GOT3 (cell line): ENCODE results near the gene HSPD1.
A peak's percentile ranks its signal among the peaks of the same experiment; 100 is the strongest.

Experiments
- DNase-seq: peaks from one replicate; lab custom pipeline; 2025; ENCODE audit warnings: mixed read lengths; lab: John Stamatoyannopoulos, UW

Gene HSPD1

GRCh38 chr2:197499594-197500502, at the start of gene HSPD1, which contains the start of gene HSPE1:
HSPD1 (minus strand) TSS chr2:197499840; CDS start chr2:197498848, 992 bp downstream.
HSPE1 (plus strand) TSS chr2:197500379; CDS start chr2:197500437, 58 bp downstream.
- peak; percentile 96 for DNase-seq

- DNase-seq: no peak
Observed at GRCh38 chr2:197548582-197548981, 48.9 kb upstream of the HSPD1 start.

GRCh38 chr2:197547163-197547900, 47.7 kb upstream of the HSPD1 start:
- no peak for DNase-seq

GRCh38 chr2:197543206-197543605, 43.6 kb upstream of the HSPD1 start:
- DNase-seq: no peak

DNA sequence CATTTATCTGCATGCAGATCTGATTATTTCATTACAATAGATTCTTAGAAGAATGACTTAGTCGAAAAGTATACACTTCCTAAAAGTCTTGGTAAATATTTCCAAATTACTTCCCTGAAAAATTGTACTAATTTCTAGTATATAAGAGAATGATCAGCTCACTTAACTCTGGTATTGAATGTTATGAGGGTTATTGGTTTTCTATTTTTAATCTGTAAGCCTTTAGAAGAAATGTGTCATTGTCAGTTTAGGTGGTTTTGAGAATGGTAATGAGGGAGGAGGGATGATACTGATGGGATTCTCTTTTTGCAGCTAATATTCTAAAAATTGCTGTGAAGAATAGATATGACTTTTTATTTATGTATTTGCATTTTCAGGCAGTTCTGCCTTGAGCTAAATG, 40.1 kb upstream of the HSPD1 start:
- no peak for DNase-seq

DNA sequence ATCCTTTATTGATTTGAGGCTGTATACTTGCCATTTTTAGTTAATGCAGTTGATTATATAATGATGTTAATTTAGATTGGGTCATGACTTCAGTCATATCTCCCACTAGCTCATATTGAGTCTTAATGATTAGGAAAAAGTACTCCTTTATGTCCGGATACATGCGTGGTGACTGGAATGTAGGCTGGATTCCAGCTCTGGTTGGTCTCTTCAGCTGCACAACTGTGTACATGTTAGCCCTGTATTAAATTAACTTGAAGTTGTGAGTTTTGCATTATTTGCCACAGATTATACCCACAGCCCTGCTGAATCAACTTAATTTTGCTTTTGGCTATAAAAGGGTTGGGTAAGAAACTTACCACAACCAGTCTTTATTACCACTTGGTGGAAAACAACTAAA, 38.8 kb upstream of the HSPD1 start:
- no peak for DNase-seq

- DNase-seq: no peak
Observed at GRCh38 chr2:197517150-197517549, 17.5 kb upstream of the HSPD1 start.

- no peak for DNase-seq
Observed at GRCh38 chr2:197516393-197516761, 16.7 kb upstream of the HSPD1 start.

DNA sequence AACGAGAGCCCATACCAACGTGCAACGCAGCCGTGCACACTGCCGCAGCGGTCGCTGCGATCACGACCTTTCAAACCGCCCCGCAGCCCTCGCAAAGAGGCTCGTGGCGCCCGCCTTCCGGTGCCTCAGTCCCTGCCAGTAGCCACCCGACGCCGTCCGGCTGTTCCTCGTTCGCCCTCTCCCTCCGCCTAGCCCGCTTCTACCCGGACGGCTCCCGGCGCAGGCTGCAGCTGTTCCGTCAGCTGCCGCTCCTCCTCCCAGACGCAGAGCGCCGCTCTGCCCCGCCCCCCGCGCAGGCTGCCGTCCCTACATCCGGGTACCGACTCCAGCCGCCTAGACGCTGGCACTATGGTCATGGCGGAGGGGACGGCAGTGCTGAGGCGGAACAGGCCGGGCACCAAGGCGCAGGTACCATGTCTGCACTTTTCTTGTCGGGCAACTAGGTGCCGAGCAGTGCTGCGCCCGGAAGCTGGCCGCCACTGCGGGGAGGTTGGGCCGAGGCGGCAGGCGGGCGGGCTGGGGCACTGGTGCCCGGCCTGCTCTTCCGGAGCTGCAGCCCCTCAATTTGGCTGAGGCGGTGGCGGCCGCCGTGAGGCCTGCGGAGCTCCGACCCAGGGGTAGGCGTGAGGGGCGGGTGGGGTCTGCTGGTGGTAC, 16.2 kb upstream of the HSPD1 start, which contains the start of gene MOB4:
Gene MOB4 (plus strand): TSS at position 328 of the 654 bp plus-strand sequence. CDS start 21 bp downstream, at position 349.
- DNase-seq: peak; percentile 83

GRCh38 chr2:197515315-197515738, 15.7 kb upstream of the HSPD1 start:
- no peak for DNase-seq

GRCh38 chr2:197514754-197515153, 15.1 kb upstream of the HSPD1 start:
- DNase-seq: no peak

DNA sequence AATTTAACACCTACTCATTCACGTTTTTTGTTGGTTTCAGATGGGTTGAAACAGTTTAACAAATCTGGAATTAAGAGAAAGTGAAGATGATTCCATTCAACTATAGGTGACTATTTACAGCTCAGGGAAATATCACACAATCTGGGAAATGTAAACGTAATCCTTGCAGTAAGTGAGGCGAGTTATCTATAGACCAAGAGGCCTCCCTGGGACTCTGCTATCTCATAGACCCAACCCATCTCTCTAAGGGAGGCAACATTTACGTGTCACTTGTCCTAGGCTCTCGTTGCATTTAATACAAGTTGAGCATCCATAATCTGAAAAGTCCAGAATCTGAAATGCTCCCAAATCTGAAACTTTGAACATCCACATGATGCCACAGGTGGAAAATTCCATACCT, 14.3 kb upstream of the HSPD1 start:
- no peak for DNase-seq

DNA sequence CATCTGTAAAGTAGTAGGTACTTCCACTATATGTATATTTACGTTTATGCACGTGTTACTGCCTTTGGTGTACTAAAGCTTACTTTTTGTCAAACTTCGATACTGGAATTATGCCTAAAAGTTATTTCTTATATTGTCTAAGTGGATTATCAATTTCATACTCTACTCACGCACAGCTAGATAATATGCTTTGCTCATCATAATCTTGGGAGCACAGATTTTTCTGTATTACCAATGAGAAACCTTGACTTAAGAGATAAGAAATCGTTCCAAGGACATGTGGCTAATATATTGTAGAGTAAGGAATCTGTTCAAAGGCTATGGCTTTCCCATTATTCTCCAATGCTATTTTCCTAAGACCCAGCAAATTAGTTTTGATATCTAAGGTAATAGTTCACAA, 7.0 kb upstream of the HSPD1 start:
- DNase-seq: no peak

GRCh38 chr2:197504512-197504911, 4.9 kb upstream of the HSPD1 start:
- DNase-seq: no peak

GRCh38 chr2:197504000-197504399, 4.4 kb upstream of the HSPD1 start:
- no peak for DNase-seq

- no peak for DNase-seq
Observed at GRCh38 chr2:197502685-197503084, 3.0 kb upstream of the HSPD1 start.

GRCh38 chr2:197502201-197502600, 2.6 kb upstream of the HSPD1 start:
- DNase-seq: no peak

GRCh38 chr2:197500503-197501131, 977 bp upstream of the HSPD1 start:
- no peak for DNase-seq

DNA sequence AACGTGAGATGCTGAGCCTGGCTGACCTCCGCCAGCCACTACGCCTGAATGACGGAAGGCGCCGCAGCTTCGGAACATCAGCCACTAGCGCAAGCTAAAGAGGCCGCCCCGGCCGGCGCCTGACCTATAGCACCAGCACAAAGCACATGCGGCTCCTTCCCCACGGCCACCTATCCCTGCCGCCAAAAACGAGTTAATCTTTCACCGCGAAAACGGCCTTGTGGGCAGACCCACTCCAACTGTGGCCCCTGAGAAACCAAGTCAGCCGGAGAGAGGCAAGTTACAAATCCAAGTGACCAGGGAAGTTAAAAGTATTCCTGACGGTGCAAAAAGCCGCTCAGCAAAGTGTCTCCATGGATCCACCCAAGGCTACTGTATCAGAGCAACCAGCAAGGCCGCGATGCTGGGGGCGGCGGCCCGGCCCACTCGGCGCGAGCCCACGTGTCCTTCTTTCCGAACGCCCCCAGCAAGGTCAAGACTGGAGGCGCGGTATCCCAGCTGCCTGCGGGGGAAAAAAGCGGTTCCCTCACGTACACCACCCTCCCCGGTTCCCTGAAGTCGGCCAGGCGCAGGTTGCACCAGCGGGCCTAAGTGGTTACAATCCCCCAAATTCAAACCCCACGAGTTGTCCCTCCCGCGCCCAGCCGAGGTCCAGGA, 575 bp downstream of the HSPD1 start:
- peak; percentile 23 for DNase-seq

DNA sequence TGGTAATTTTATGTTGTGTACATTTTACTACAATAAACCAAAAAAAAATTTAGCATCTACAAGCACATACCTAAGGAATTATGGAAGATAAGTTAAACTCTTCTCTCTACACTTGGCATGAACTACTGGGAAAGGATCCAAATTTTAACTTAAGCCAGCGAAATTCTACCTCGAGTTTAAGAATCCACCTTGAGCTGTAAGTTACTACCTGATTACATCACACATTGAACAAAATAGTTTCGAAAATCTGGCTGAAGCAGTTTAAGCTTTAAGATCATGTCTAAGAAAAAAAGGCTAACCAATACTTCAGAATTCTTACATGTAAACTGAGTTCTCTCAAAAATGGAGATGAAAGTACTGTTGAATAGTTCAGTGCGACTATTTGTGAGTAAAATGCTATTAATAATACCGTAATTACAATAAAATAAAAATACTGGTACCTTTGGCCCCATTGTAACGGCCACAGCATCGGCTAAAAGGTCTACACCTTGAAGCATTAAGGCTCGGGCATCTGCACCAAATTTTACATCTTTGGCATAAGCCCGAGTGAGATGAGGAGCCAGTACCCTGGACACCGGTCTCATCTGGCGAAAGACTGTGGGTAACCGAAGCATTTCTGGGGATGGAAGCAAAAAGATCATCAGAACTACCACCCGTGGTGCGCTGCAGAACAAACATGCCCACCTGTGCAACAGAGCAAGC, 1.3 kb downstream of the HSPD1 start:
- no peak for DNase-seq

- DNase-seq: no peak
Observed at GRCh38 chr2:197497326-197497725, 2.3 kb downstream of the HSPD1 start.
